ENCODE measurements around the gene INPP5J. TPM values are rescaled to one million over a fixed set of nuclear protein-coding genes. Genes with fewer than 3 reads are reported as not detected.
"Not testable (repeated sequence)": the region's sequence is repeated elsewhere in the genome, so short reads cannot be mapped to it uniquely, and the experiment has no call there.

INPP5J gene
- polyA plus RNA-seq, 1 donor: 15.1 TPM

DNA sequence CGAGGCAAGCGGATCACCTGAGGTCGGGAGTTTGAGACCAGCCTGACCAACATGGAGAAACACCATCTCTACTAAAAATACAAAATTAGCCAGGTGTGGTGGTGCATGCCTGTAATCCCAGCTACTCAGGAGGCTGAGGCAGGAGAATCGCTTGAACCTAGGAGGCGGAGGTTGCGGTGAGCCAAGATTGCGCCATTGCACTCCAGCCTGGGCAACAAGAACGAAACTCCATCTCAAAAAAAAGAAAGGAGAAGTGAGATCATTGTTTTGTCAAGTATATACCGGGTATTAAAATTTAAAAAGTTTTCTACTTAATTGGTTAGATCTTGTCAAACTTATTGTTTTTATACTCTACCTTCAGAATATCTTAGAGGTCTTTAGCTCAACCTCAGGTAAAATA lies 49.0 kb downstream of the INPP5J start:
- H3K36me3 ChIP-seq (ENCODE audit: control insufficient read depth, insufficient read depth, low read length): peaks cover 13% of the 10 kb centered on the region
- no CpG with 5 or more reads among the region's 9 CpGs for whole genome bisulfite sequencing (ENCODE audit: insufficient coverage, low lambda C conversion rate)
- H3K9me3 ChIP-seq (ENCODE audit: control insufficient read depth, low read depth, low read length); H3K4me3 ChIP-seq (ENCODE audit: low read length); H3K4me1 ChIP-seq (ENCODE audit: control insufficient read depth, insufficient read depth, low read length); H3K27ac ChIP-seq (ENCODE audit: low read length); H3K27me3 ChIP-seq (ENCODE audit: control insufficient read depth, insufficient read depth, low read length); DNase-seq: not testable (repeated sequence)

DNA sequence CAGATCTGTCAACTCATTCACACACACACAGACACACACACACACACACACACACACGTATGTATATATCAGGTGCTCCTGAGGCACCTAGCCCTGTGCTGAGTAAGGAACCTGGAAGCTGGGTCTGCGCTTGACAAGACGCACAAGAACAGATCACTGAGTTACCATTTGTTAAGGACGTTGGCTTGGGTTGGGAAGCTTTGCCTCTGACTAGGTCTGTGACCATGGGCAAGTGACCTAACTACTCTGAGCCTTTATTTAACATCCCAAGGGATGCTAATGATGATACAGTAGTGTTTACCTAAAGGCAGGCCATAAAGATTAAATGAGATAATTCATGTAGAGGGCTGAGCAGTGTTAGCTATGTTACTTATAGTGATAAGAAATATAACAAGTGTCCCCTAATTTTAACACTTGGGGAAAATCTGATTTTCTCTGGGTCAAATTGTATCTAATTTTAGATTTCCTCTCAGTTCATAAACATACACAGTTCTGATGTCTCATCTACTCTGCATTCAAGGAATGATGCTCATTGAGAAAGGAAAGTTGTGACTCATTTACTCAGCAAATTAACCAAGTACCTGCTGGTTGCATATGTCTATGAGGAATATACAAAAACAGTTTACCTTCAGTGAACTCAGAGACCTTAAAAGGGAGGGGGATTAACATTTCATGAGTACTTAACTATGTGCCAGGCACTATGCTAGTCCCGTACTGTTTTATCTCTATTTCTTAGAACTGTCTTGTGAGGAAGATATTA lies 50.8 kb downstream of the INPP5J start:
- WGBS (ENCODE audit: insufficient coverage, low lambda C conversion rate): 100% methylated on average over 1 of the region's 5 CpGs
- H3K4me1 ChIP-seq (ENCODE audit: control insufficient read depth, insufficient read depth, low read length): peaks cover 5% of the 10 kb centered on the region

DNA sequence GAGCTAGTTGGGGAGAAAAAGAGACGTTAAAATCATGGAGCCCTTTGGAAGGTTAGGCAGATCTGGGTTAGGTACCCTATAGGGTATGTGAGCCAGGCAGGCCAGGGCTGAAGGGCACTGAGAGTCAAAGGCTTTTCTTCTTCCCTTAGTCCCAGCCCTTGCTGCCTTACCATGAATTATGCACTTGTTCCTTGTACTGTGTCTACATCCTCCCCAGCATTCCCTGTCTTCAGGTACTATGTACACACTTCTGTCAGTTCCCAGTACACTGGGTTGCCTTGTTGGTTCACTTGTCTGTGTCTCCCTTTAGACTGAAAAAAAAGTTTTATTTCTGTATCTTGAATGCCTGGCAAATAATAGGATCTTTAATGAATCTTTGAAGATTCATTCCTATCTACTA lies 54.2 kb downstream of the INPP5J start:
- no CpG with 5 or more reads among the region's 1 CpG for WGBS (ENCODE audit: insufficient coverage, low lambda C conversion rate)
- peaks cover 8% of the 10 kb centered on the region for H3K4me1 ChIP-seq (ENCODE audit: control insufficient read depth, insufficient read depth, low read length)
- H3K4me3 ChIP-seq (ENCODE audit: low read length): no peak overlapping the region
- DNase-seq: no peak
- peaks cover 30% of the 10 kb centered on the region for H3K36me3 ChIP-seq (ENCODE audit: control insufficient read depth, insufficient read depth, low read length)
- H3K9me3 ChIP-seq (ENCODE audit: control insufficient read depth, low read depth, low read length): no peaks in the 10 kb centered on the region
- H3K27ac ChIP-seq (ENCODE audit: low read length): peak overlapping the region; percentile 20
- H3K27me3 ChIP-seq (ENCODE audit: control insufficient read depth, insufficient read depth, low read length): no peaks in the 10 kb centered on the region

More for the DNA sequence above, 50.8 kb downstream of the INPP5J start:
- no peaks in the 10 kb centered on the region for H3K27me3 ChIP-seq (ENCODE audit: control insufficient read depth, insufficient read depth, low read length)
- H3K4me3 ChIP-seq (ENCODE audit: low read length): no peak overlapping the region
- peaks cover 19% of the 10 kb centered on the region for H3K36me3 ChIP-seq (ENCODE audit: control insufficient read depth, insufficient read depth, low read length)
- DNase-seq: no peak
- no peaks in the 10 kb centered on the region for H3K9me3 ChIP-seq (ENCODE audit: control insufficient read depth, low read depth, low read length)
- H3K27ac ChIP-seq (ENCODE audit: low read length): no peak overlapping the region

DNA sequence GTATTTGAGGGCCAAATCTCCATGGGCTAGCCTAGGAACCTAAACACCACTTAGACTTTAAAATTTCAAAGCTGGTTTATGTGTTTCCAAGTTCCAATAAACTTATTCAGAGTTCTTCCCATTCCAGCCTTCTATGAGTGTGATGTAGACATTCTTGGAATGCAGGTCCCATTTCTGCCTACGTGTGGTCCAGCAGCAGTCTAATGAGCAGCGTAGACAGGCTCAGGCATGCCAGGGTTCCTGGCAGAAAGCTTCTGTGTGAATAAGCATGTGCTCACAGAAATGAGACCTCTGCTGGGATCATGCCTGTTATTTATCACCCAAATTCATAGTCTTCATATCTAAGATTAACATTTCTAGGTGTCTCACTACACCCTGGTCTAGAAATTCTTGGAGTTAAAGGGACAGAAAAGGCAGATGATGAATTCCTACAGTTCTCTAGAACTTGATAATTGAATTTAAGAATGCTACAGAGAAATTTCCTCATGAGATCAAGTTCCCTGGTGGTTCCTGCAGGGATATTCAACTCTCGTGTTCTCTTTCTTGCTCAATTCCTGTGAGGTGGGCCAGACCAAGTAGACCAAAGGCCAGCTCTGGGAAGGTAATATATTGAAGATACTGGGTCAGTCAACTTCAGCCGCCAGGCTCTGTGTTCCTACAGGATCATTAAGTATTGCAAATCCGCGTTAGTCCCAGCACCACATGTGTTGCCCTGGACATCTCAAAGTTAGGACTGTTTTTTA lies 54.8 kb downstream of the INPP5J start:
- H3K27me3 ChIP-seq (ENCODE audit: control insufficient read depth, insufficient read depth, low read length): no peaks in the 10 kb centered on the region
- H3K27ac ChIP-seq (ENCODE audit: low read length): peak overlapping the region; percentile 20
- H3K4me1 ChIP-seq (ENCODE audit: control insufficient read depth, insufficient read depth, low read length): peaks cover 8% of the 10 kb centered on the region
- H3K4me3 ChIP-seq (ENCODE audit: low read length): no peak overlapping the region
- DNase-seq: peak; percentile 35 to 36
- no peaks in the 10 kb centered on the region for H3K9me3 ChIP-seq (ENCODE audit: control insufficient read depth, low read depth, low read length)
- peaks cover 35% of the 10 kb centered on the region for H3K36me3 ChIP-seq (ENCODE audit: control insufficient read depth, insufficient read depth, low read length)
- no CpG with 5 or more reads among the region's 6 CpGs for WGBS (ENCODE audit: insufficient coverage, low lambda C conversion rate)

DNA sequence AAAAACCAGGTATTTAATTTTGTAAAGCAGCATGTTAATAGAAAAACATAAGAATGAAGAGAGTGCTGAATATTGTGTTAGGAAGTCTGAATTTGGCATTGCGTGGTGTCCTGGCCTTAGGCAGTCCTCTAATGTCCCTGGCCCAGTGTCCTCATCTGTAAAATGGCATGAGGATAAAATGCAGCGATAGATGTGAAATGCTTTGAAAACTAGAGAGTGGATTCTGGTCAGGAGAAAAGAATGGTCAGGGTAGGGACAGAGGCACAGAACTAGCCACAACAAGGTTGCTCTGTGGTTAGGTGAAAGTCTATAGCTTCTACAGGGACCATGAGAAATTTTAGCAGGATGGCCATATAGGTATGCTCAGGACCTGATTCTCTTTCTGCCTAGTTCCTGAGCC lies 56.1 kb downstream of the INPP5J start:
- peaks cover 8% of the 10 kb centered on the region for H3K4me1 ChIP-seq (ENCODE audit: control insufficient read depth, insufficient read depth, low read length)
- H3K27ac ChIP-seq (ENCODE audit: low read length): no peak overlapping the region
- DNase-seq: no peak
- H3K4me3 ChIP-seq (ENCODE audit: low read length): no peak overlapping the region
- H3K36me3 ChIP-seq (ENCODE audit: control insufficient read depth, insufficient read depth, low read length): peaks cover 32% of the 10 kb centered on the region
- H3K27me3 ChIP-seq (ENCODE audit: control insufficient read depth, insufficient read depth, low read length): no peaks in the 10 kb centered on the region
- no peaks in the 10 kb centered on the region for H3K9me3 ChIP-seq (ENCODE audit: control insufficient read depth, low read depth, low read length)
- no CpG with 5 or more reads among the region's 2 CpGs for WGBS (ENCODE audit: insufficient coverage, low lambda C conversion rate)

DNA sequence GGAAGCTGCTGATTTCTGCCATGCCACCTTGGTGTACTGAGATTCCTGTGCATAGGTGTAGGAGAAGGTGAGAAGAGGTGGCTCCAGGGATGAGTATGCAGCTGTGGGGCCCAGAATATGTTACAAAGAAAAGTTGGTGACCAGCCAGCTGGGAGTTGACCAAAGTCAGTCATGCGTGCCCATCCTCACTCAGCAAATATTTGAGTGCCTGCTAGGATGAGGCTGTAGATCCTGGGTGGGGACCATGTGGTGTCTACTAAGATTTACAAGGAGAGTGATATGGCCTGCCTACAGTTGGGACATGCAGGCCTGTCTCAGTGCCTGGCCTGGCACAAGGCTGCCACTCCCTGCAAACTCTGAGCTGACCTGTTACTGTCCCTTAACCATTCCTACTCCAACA lies 56.6 kb downstream of the INPP5J start:
- Histone ChIP-seq H3K27me3 (ENCODE audit: control insufficient read depth, insufficient read depth, low read length) (no peaks in the 10 kb centered on the region), H3K4me1 (ENCODE audit: control insufficient read depth, insufficient read depth, low read length) (peaks cover 8% of the 10 kb centered on the region), H3K9me3 (ENCODE audit: control insufficient read depth, low read depth, low read length) (peaks cover 4% of the 10 kb centered on the region), H3K36me3 (ENCODE audit: control insufficient read depth, insufficient read depth, low read length) (peaks cover 30% of the 10 kb centered on the region), H3K27ac (ENCODE audit: low read length) (no peak overlapping the region), H3K4me3 (ENCODE audit: low read length) (no peak overlapping the region)
- peak in 1 of 2 donors; percentile 42 for DNase-seq
- WGBS (ENCODE audit: insufficient coverage, low lambda C conversion rate): no CpG with 5 or more reads among the region's 1 CpG

DNA sequence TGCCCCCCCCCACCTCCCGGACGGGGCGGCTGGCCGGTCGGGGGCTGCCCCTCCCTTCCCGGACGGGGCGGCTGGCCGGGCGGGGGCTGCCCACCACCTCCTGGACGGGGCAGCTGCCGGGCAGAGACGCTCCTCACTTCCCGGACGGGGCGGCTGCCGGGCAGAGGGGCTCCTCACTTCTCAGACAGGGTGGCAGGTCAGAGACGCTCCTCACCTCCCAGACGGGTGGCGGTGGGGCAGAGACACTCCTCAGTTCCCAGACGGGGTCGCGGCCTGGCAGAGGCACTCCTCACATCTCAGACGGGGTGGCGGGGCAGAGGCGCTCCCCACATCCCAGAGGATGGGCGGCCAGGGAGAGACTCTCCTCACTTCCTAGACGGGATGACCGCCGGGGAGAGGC lies 61.2 kb downstream of the INPP5J start:
- no peaks in the 10 kb centered on the region for H3K27me3 ChIP-seq (ENCODE audit: control insufficient read depth, insufficient read depth, low read length)
- H3K4me1 ChIP-seq (ENCODE audit: control insufficient read depth, insufficient read depth, low read length): peaks cover under 1% of the 10 kb centered on the region

More for the DNA sequence above, 61.2 kb downstream of the INPP5J start:
- peaks cover 41% of the 10 kb centered on the region for H3K36me3 ChIP-seq (ENCODE audit: control insufficient read depth, insufficient read depth, low read length)
- no peak overlapping the region for H3K27ac ChIP-seq (ENCODE audit: low read length)
- no peak overlapping the region for H3K4me3 ChIP-seq (ENCODE audit: low read length)
- no CpG with 5 or more reads among the region's 30 CpGs for WGBS (ENCODE audit: insufficient coverage, low lambda C conversion rate)
- no peak for DNase-seq
- H3K9me3 ChIP-seq (ENCODE audit: control insufficient read depth, low read depth, low read length): peaks cover 10% of the 10 kb centered on the region

Other genes with a start within 250 kb of the INPP5J start
- 28.2 TPM for gene MORC2, start 154.2 kb upstream of the INPP5J start, polyA plus RNA-seq
- 135 TPM for gene TUG1, start 153.7 kb upstream of the INPP5J start, polyA plus RNA-seq
- 96.3 TPM for gene SMTN, start 41.6 kb upstream of the INPP5J start, polyA plus RNA-seq
- 52.7 TPM for gene SELENOM, start 15.4 kb upstream of the INPP5J start, polyA plus RNA-seq
- 0.01 TPM for gene PLA2G3, start 17.5 kb downstream of the INPP5J start, polyA plus RNA-seq
- gene RNF185, start 37.2 kb downstream of the INPP5J start, polyA plus RNA-seq: 51.8 TPM
- gene LIMK2, start 89.3 kb downstream of the INPP5J start, polyA plus RNA-seq: 52.7 TPM
- gene PIK3IP1, start 169.5 kb downstream of the INPP5J start, polyA plus RNA-seq: 13.9 TPM
- gene PATZ1, start 223.4 kb downstream of the INPP5J start, polyA plus RNA-seq: 38.0 TPM

Data from large intestine (tissue), 3 donors.